ENCODE results near the gene EDAR.

DNA sequence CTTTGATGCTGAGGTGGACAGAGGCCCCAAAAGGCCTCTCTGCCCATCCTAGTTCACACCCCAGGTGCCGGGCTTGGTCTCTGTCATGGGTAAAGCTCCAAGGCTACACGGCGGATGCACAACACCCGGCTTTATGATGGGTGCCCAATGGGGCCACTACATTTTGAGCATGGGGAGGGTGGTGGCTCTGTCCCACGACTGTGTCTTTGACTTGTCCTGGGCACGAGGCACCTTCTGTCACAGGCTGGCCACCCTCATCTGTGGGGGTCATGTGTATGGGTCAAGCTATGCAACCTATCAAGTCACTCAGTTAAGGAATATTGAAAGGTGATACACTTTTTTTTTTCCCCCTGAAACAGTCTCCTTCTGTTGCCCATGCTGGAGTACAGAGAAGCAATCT, 63.7 kb downstream of the EDAR start:
- no peak for TF ChIP-seq EZH2 (IDR thresholded peaks at IDR 0.05; ENCODE audit: low read length)
- TF ChIP-seq, protein P1, sequence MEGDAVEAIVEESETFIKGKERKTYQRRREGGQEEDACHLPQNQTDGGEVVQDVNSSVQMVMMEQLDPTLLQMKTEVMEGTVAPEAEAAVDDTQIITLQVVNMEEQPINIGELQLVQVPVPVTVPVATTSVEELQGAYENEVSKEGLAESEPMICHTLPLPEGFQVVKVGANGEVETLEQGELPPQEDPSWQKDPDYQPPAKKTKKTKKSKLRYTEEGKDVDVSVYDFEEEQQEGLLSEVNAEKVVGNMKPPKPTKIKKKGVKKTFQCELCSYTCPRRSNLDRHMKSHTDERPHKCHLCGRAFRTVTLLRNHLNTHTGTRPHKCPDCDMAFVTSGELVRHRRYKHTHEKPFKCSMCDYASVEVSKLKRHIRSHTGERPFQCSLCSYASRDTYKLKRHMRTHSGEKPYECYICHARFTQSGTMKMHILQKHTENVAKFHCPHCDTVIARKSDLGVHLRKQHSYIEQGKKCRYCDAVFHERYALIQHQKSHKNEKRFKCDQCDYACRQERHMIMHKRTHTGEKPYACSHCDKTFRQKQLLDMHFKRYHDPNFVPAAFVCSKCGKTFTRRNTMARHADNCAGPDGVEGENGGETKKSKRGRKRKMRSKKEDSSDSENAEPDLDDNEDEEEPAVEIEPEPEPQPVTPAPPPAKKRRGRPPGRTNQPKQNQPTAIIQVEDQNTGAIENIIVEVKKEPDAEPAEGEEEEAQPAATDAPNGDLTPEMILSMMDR (optimal IDR thresholded peaks at IDR 0.05 in 1 of 3, IDR thresholded peaks at IDR 0.05 in 1 of 3, conservative IDR thresholded peaks at IDR 0.05 in 1 of 3; ENCODE audit: extremely low read depth in 1 of 3, insufficient read depth in 2 of 3, low read length in 3 of 3) = no peak
